Measurements from ENCODE around the gene TRAK2. TPM values are rescaled to one million over a fixed set of nuclear protein-coding genes. Genes with fewer than 3 reads are reported as not detected.

Gene TRAK2
- total and polyA plus RNA-seq, 2 experiments from 2014 or later: 6.7 to 17.0 TPM

GRCh38 chr2:201460532-201460931, 9.3 kb upstream of the TRAK2 start:
- no peak for TF ChIP-seq STAT1 (IDR thresholded peaks at IDR 0.05; ENCODE audit: unreplicated experiment)
- no peak for TF ChIP-seq ZNF114 (CRISPR knock-in tag; IDR thresholded peaks at IDR 0.05)
- Mint-ChIP-seq H3K27me3 (ENCODE audit: insufficient read depth, low read depth, poor library complexity) (no peaks in the 10 kb centered on the region), H3K36me3 (ENCODE audit: low read depth) (peaks cover 20% of the 10 kb centered on the region), H3K4me1 (no peaks in the 10 kb centered on the region), H3K27ac (no peak overlapping the region), H3K9me3 (no peaks in the 10 kb centered on the region), H3K4me3 (no peak overlapping the region)
- Histone ChIP-seq H4K20me1 (replicated peaks; ENCODE audit: insufficient read depth) (no peaks in the 10 kb centered on the region), H3K27ac (ENCODE audit: low read depth) (no peak overlapping the region), H3F3A (replicated peaks; ENCODE audit: low read depth) (no peaks in the 10 kb centered on the region), H3K9me2 (ENCODE audit: insufficient read depth) (no peaks in the 10 kb centered on the region), H2AFZ (no peak overlapping the region), H3K4me2 (no peak overlapping the region), H3K36me3 (ENCODE audit: insufficient read depth) (no peaks in the 10 kb centered on the region; the same call in 1 of the 2 replicates), H3K4me3 (no peak overlapping the region), H3K79me2 (replicated peaks; ENCODE audit: insufficient read depth) (no peaks in the 10 kb centered on the region), H3K27me3 (ENCODE audit: insufficient read depth) (no peaks in the 10 kb centered on the region), H3K4me1 (ENCODE audit: insufficient read depth) (no peaks in the 10 kb centered on the region)
- no peak for DNase-seq (ENCODE audit: low spot score)
- ATAC-seq: no peak

- Mint-ChIP-seq H3K36me3 (ENCODE audit: low read depth) (peaks cover 17% of the 10 kb centered on the region), H3K4me1 (peaks cover 4% of the 10 kb centered on the region), H3K9me3 (no peaks in the 10 kb centered on the region), H3K4me3 (no peak overlapping the region), H3K27me3 (ENCODE audit: insufficient read depth, low read depth, poor library complexity) (no peaks in the 10 kb centered on the region), H3K27ac (no peak overlapping the region)
- DNase-seq (ENCODE audit: low spot score): no peak
- Histone ChIP-seq H2AFZ (no peak overlapping the region), H3K9me2 (ENCODE audit: insufficient read depth) (no peaks in the 10 kb centered on the region), H3F3A (replicated peaks; ENCODE audit: low read depth) (no peaks in the 10 kb centered on the region), H3K36me3 (ENCODE audit: insufficient read depth) (no peaks in the 10 kb centered on the region; the same call in 1 of the 2 replicates), H3K4me3 (no peak overlapping the region), H3K27me3 (ENCODE audit: insufficient read depth) (no peaks in the 10 kb centered on the region), H3K4me1 (ENCODE audit: insufficient read depth) (no peaks in the 10 kb centered on the region; the same call in 1 of the 2 replicates), H3K79me2 (replicated peaks; ENCODE audit: insufficient read depth) (no peaks in the 10 kb centered on the region), H3K4me2 (no peak overlapping the region), H4K20me1 (replicated peaks; ENCODE audit: insufficient read depth) (no peaks in the 10 kb centered on the region), H3K27ac (ENCODE audit: low read depth) (no peak overlapping the region)
- ATAC-seq: no peak
- TF ChIP-seq NANOG (IDR thresholded peaks at IDR 0.05; ENCODE audit: borderline replicate concordance) (no peak), CTCF (conservative IDR thresholded peaks at IDR 0.05; ENCODE audit: low read depth in 2 of 2) (no peak), ZNF462 (CRISPR knock-in tag; IDR thresholded peaks at IDR 0.05) (no peak), EZH2phosphoT487 (IDR thresholded peaks at IDR 0.05; ENCODE audit: unreplicated experiment) (no peak), ZNF114 (CRISPR knock-in tag; IDR thresholded peaks at IDR 0.05) (no peak), CREB1 (CRISPR knock-in tag; IDR thresholded peaks at IDR 0.05; ENCODE audit: low read depth) (no peak), POLR2AphosphoS5 (IDR thresholded peaks at IDR 0.05; ENCODE audit: low read depth) (no peak), ETS1 (IDR thresholded peaks at IDR 0.05) (no peak), JUNB (IDR thresholded peaks at IDR 0.05; ENCODE audit: unreplicated experiment) (no peak)
These were observed 7.1 kb upstream of the TRAK2 start for GRCh38 chr2:201458381-201458780.

Measured in GM23338 (cell line).